Stimulated activated CD4-positive, alpha-beta T cell treated with anti-CD3 and anti-CD28 coated beads, TNF-alpha, amount 100 ng/mL, for 48 hours (primary cell): ENCODE results near the gene GSTM5.
"Not testable (repeated sequence)": the region's sequence is repeated elsewhere in the genome, so short reads cannot be mapped to it uniquely, and the experiment has no call there.

ENCODE experiments used
- DNase-seq, 3 donors: peaks; one replicate each; pipeline ENCODE4 v3.0.0-alpha.2; 2020; ENCODE audit warnings: low read depth in 3 of 3

GSTM5 gene

GRCh38 chr1:109761227-109762038 lies 49.4 kb downstream of the GSTM5 start:
- DNase-seq, result no peak

- no peak for DNase-seq
These were observed 50.1 kb downstream of the GSTM5 start for GRCh38 chr1:109762039-109762585.

GRCh38 chr1:109762821-109763645 lies 51.0 kb downstream of the GSTM5 start:
- DNase-seq, result no peak

- no peak for DNase-seq
These were observed 51.8 kb downstream of the GSTM5 start, which contains the start of gene EPS8L3 for GRCh38 chr1:109763646-109764415. TSS of gene EPS8L3 (minus strand) at chr1:109763923. CDS start at chr1:109761749, 2,174 bp downstream.

- no peak for DNase-seq
These were observed 52.8 kb downstream of the GSTM5 start for GRCh38 chr1:109764561-109765482.

- DNase-seq, result no peak
These were observed 53.4 kb downstream of the GSTM5 start for GRCh38 chr1:109765483-109765815.

GRCh38 chr1:109765896-109766615 lies 54.0 kb downstream of the GSTM5 start:
- no peak for DNase-seq

- not testable (repeated sequence) for DNase-seq
These were observed 55.1 kb downstream of the GSTM5 start for GRCh38 chr1:109766991-109767636.
